ENCODE results near the gene IQCB1.

DNA sequence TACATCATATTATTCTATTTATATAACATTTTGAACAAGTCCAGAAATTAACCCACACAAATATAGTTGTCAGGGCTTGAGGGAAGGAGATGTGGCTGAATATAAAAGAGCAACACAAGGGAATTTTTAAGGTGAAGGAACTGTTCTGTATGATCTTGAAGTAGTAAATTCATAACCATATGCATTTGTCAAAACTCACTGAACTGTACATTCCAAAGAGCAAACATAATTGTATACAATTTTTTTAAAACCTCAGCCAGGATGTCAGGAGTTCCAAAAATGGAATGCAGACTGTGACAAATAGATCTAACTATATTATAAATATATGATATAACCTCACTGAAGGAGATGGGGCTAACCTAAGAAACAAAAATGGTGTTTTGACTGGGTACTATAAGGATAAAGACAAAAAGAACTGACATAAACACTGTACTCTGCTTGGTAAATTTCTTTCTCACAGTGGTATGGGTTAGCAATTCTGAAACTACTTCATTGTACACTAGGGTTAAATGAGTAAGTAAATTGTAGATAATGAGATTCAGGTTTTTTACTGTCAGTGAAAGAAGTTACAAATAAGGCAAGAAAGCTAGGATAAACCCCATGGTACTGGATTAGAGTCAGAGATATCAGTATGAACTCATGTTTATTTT lies 99.7 kb downstream of the IQCB1 start:
- TF ChIP-seq, protein P1, sequence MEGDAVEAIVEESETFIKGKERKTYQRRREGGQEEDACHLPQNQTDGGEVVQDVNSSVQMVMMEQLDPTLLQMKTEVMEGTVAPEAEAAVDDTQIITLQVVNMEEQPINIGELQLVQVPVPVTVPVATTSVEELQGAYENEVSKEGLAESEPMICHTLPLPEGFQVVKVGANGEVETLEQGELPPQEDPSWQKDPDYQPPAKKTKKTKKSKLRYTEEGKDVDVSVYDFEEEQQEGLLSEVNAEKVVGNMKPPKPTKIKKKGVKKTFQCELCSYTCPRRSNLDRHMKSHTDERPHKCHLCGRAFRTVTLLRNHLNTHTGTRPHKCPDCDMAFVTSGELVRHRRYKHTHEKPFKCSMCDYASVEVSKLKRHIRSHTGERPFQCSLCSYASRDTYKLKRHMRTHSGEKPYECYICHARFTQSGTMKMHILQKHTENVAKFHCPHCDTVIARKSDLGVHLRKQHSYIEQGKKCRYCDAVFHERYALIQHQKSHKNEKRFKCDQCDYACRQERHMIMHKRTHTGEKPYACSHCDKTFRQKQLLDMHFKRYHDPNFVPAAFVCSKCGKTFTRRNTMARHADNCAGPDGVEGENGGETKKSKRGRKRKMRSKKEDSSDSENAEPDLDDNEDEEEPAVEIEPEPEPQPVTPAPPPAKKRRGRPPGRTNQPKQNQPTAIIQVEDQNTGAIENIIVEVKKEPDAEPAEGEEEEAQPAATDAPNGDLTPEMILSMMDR (conservative IDR thresholded peaks at IDR 0.05; ENCODE audit: low read depth, low read length), result no peak
- TF ChIP-seq EZH2 (IDR thresholded peaks at IDR 0.05; ENCODE audit: borderline replicate concordance, low read depth, low read length, poor library complexity, severe bottlenecking), result no peak

Data from A673 (cell line).